GM21360 (cell line): ENCODE measurements around the gene DTYMK.

ENCODE experiments used
- ATAC-seq: cut with Tn5 transposase; IDR thresholded peaks from one replicate; pipeline ENCODE4 v1.9.1; 2021; ENCODE audit warnings: mild to moderate bottlenecking, moderate library complexity; ENCODE audit not compliant: unreplicated experiment

Gene DTYMK

DNA sequence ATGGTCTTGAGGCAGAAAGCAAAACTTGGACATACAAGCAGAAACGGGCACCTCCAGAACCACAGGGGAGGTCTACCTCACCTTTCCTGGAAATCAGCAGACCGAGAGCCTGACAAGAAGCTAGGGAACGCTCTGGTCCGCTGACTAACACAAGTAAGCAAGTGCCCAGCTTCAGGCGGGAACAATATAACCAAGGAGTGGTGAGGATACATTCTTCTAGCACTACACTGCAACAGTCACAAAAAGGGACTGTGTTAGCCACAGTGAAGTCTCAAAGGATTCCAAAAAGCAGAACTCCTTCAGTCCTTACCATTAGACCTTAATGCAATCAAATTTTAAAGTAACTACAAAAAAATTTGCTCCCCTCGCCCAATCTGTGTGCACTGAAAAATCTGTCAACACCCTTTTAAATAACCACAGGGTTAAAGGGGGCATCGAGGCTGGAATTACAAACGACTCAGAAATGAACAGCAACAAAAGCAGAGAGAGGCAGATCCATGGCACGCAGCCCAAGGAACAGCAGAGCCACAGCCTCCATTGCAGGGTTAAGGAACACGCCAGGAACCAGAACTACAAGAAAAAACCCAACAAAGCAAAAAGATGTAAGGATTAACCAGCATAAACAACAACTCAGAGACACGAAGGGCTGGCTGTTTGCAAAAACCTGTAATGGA, 56.7 kb downstream of the DTYMK start:
- ATAC-seq, result no peak

DNA sequence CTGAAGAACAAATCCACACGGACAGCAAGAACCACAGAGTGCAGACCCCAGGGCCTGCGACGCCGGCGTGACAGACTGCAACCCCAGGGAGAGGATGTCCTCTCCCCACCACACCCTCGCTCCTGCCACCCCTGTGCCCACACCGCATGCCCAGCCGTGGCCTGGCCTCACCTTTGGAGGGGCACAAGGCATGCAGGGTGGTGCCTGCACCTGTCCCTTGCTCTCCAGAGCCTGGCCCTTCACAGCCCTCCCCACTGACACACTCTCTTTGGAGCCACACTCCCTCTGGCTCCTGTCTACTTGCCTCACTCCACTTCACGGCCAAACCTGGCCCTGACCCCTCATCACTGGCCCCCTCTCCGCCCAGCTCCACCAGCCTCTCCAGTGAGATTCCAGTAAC, 58.9 kb downstream of the DTYMK start:
- ATAC-seq, result no peak
